Activated CD8-positive, alpha-beta memory T cell treated with anti-CD3 and anti-CD28 coated beads for 36 hours (primary cell): ENCODE data around the gene PROSER2. TPM values are rescaled to one million over a fixed set of nuclear protein-coding genes. Genes with fewer than 3 reads are reported as not detected.
"Not testable (repeated sequence)": the region's sequence is repeated elsewhere in the genome, so short reads cannot be mapped to it uniquely, and the experiment has no call there.

Experiments used
- CTCF ChIA-PET: fragments of 350-600 bp; sonication (Branson Sonifier 250); formaldehyde crosslinking; loops from one replicate; lab custom pipeline; 2021; ENCODE audit warnings: antibody characterized with exemption; lab: Charles Lee
- POLR2A ChIA-PET: fragments of 350-600 bp; sonication (Branson Sonifier 250); formaldehyde crosslinking; loops from one replicate; lab custom pipeline; 2021; ENCODE audit warnings: antibody characterized with exemption; lab: Charles Lee
- total RNA-seq, 2 experiments: library from RNA; stranded (reverse); gene quantifications; one replicate each; pipeline ENCODE4 v1.2.3, GENCODE V29; 2021

The PROSER2 gene
- total RNA-seq, 2 experiments from 2014 or later, result 1.4 to 1.6 TPM

DNA sequence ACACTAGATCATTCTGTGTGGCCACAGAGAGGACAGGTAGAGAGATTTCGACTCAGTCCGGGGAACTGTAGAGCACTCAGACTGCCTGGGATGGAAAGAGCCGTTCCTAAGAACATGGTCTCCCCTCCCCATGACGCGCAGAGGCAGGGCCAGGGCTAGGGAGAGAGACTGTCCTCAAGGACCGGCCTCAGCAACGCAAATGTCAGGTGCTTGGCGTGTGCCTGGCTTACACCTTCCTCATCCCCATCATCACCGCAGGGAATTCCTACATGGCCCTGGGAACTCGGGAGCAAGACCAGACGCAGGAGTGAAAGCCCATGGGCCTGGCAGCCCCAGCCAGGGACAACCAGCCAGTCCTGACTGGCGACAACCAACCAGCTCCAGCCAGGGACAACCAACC, 55.6 kb downstream of the PROSER2 start:
- ChIA-PET POLR2A (no interaction called here), CTCF (no interaction called here)

DNA sequence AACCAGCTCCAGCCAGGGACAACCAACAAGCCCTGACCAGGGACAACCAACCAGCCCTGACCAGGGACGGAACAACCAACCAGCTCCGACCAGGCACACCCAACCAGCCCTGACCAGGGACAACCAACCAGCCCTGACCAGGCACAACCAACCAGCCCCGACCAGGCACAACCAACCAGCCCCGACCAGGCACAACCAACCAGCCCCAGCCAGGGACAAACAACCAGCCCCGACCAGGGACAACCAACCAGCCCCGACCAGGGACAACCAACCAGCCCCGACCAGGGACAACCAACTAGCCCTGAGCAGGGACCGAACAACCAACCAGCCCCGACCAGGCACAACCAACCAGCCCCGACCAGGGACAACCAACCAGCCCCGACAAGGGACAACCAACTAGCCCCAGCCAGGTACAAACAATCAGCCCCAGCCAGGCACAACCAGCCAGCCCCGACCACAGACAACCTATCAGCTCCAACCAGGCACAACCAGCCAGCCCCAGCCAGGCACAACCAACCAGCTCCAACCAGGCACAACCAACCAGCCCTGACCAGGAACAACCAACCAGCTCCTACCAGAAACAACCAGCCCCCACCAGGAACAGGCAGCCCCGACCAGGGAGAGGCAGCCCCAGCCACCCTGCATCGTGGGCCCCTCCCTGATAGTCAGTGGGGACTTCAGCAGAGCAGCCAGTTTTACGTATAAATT, 56.4 kb downstream of the PROSER2 start:
- CTCF ChIA-PET, result no interaction called here
- POLR2A ChIA-PET, result no interaction called here

DNA sequence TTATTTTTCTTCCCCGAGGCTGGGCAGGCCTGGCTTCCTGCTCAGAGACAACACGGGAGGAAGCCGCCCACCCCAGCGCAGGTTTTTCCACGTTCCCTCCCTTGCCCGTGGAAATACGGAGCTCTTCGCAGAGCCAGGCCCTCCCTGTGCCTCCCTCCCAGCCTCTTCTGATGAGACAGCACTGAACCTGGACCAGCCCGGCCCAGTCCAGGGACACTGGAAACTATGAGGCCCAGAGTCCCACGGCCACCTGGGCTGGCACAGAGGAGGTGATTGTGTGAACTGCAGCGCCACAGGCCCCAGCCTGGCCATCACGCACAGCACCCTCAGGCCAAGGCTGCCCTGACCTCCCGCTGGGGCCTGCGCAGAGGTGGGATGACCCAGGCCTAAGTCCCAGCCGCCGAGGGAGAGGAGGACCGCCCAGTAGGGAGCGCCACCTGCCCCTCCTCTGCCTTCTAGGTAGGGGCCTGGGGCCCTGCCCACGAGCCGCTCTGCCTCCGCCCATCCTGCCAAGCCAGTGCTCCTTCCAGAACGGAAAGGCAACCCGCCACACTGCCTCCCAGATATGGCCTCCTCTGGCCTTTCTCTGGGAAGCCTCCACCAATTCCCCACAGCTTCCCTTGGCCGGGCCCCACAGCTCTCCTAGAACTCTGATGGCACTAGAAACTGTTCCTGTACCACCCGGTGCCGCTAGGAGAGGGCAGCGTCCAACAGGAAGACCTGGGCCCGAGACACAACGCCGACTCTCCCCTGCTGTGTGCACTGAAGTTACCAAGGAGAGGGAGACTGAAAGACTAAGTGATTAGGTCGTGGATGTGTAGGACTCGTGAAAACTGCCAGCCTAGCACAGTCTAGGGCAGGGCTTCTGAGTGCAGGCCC, 57.2 kb downstream of the PROSER2 start:
- POLR2A ChIA-PET, result no interaction called here

DNA sequence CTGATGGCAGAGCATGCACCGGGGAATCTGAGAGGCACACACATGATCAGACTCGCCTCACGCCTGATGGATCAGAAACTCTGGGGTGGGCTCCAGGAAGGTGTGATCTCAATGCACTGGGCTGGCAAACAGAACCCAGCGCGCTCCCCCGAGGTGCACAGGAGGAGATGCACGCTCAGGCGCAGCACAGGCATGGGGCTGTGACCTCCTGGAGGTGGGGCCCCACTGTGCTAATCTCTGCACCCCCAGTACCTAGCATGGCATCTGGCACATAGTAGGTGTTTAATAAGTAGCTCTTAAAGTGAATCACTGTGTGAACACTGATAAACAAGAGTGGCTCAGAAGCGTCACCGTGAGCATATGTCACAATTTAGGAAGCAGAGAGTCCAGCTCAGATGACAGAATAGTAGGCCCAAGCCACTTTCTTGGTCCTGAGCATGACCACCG, 57.9 kb downstream of the PROSER2 start:
- ChIA-PET CTCF (no interaction called here), POLR2A (no interaction called here)

More for the DNA sequence above, 57.2 kb downstream of the PROSER2 start:
- CTCF ChIA-PET, result no interaction called here

GRCh38 chr10:11881477-11882417, 58.6 kb downstream of the PROSER2 start:
- ChIA-PET CTCF (no interaction called here), POLR2A (interaction anchor here (0.6 kb wide), 1 partner anchor 487 kb away, joined by 3 read pairs; no protein-coding TSS in a partner anchor)

GRCh38 chr10:11882646-11883375, 59.7 kb downstream of the PROSER2 start:
- CTCF ChIA-PET, result no interaction called here

DNA sequence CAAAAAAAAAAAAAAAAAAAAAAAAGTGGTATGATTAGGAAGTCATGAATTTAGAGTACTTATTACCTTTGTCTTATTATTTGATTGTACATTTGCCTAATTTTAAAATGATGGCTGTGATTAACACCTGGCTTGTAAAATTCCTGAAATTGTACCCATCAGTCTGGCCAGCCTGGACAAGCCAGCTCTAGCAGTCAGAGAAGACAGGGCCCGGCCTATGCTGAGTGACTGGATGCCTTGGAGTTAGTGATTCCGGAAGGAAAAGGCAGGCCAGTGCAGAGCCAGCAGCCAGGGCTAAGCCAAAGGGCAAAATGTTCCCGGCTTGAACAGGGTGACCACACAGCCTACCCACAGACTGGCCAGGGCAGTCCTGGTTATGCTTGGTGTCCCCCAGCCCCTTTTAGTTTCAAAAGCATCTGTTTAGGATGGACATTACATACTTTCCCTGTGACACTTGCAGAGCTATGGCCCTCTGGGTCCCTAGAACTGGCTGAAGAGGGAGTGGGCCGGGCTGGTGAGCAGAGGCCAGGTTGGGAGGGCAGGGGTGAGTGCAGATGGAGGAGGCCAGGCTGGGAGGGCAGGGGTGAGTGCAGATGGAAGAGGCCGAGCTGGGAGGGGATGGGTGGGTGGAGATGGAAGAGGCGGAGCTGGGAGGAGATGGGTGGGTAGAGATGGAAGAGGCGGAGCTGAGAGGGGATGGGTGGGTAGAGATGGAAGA, 61.7 kb downstream of the PROSER2 start:
- CTCF ChIA-PET, result no interaction called here
- POLR2A ChIA-PET, result no interaction called here

More at GRCh38 chr10:11882646-11883375, 59.7 kb downstream of the PROSER2 start:
- POLR2A ChIA-PET, result no interaction called here

DNA sequence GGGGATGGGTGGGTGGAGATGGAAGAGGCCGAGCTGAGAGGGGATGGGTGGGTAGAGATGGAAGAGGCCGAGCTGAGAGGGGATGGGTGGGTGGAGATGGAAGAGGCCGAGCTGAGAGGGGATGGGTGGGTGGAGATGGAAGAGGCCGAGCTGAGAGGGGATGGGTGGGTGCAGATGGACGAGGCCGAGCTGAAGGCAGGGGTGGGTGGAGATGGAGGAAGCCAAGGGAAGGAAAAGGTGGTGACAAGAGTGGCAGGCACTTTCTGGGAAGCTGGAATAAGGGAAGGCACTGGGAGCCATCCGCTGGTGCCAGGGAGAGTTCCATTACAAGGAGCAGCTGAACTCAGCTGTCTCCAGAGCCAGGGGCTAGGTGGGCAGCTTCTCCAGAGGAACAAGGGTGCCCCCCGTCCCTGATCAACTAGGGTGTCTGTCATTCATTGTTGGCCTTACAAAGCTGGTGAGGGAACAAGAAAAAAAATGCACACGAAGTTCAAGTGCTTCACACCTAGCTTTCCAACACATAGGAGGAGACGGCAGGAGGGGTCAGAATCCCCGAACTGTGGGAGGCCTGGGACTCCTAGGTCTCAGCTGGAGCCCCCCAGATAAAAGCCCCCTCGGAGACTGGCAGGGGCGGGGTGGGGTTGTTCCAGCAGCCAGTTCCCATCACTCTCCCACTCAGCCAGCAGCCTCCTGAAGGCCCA, 62.4 kb downstream of the PROSER2 start:
- POLR2A ChIA-PET, result no interaction called here
- CTCF ChIA-PET, result no interaction called here

- ChIA-PET CTCF (no interaction called here), POLR2A (no interaction called here)
Measured at GRCh38 chr10:11886138-11886474, 63.0 kb downstream of the PROSER2 start.

DNA sequence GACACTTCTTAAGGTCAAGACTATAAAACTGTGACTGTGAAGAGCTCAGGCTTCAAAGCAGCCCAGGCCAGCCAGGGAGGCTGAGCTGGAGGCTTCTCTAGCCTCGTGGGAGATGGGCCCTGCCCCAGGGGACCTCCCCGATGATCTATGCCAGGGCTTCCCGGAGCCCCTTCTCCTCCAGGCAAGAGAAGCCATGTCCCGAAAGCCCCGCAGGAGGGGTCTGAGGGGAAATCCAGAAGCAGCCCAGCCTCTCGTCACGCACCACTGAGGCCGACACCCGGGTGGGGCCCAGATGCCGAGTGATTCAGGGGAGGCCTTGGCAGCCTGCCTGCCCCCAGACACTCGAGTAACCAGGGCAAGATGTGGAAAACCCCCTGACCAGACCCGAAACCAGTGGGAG, 63.7 kb downstream of the PROSER2 start:
- ChIA-PET CTCF (no interaction called here), POLR2A (no interaction called here)

GRCh38 chr10:11887381-11888227, 64.4 kb downstream of the PROSER2 start:
- ChIA-PET POLR2A (no interaction called here), CTCF (no interaction called here)

- POLR2A ChIA-PET, result not testable (repeated sequence)
Measured at GRCh38 chr10:11889263-11889662, 66.1 kb downstream of the PROSER2 start.

GRCh38 chr10:11891776-11892486, 68.8 kb downstream of the PROSER2 start:
- POLR2A ChIA-PET, result no interaction called here
- CTCF ChIA-PET, result no interaction called here

More at GRCh38 chr10:11889263-11889662, 66.1 kb downstream of the PROSER2 start:
- CTCF ChIA-PET, result not testable (repeated sequence)

GRCh38 chr10:11893749-11894278, 70.7 kb downstream of the PROSER2 start:
- CTCF ChIA-PET, result no interaction called here
- POLR2A ChIA-PET, result no interaction called here

GRCh38 chr10:11894381-11895107, 71.4 kb downstream of the PROSER2 start:
- ChIA-PET CTCF (no interaction called here), POLR2A (no interaction called here)

GRCh38 chr10:11895108-11895466, 71.9 kb downstream of the PROSER2 start:
- CTCF ChIA-PET, result no interaction called here
- POLR2A ChIA-PET, result no interaction called here
